Right lobe of liver (tissue), 4 donors: ENCODE data around the gene ADSS2.

ENCODE experiments used
- POLR2A ChIP-seq: fragments of 450-650 bp; IDR thresholded peaks from one replicate; pipeline ENCODE4 v1.6.1; 2017; ENCODE audit warnings: antibody characterized with exemption, mild to moderate bottlenecking
- TF ChIP-seq, protein P1 (sequence below), 4 donors: fragments of 200-600 bp in 3 of 4; fragments of 450-650 bp in 1 of 4; IDR thresholded peaks; one replicate each; pipeline versions ENCODE4 v1.5.1 to v1.8.0; 2016 to 2022; ENCODE audit warnings: antibody characterized with exemption in 4 of 4, mild to moderate bottlenecking in 2 of 4
- donor health status: DM: no; HTN: no; CAD: no.
- donor health status: DM: no; HTN: no; CAD: no.
- donor health status: DM: no; HTN: yes; CAD: no.

DNA sequence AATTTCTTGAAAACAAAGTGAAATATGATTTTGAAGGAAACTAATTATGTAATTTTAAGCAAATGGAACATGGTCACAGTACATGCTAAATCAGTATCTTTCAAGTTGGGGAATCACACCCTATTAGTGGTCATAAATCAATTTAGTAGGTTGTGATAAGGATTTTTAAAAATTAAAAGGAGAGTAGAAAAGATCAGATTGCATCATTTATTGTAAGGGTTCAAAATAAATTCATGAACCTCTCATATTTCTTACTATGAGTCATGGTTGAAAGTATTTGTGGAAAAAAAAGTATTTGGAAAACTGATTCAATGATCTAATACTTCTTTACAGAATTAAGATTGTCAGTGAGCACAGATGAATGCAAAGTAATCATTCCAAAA is 14.6 kb downstream of the ADSS2 start:
- TF ChIP-seq, protein P1, sequence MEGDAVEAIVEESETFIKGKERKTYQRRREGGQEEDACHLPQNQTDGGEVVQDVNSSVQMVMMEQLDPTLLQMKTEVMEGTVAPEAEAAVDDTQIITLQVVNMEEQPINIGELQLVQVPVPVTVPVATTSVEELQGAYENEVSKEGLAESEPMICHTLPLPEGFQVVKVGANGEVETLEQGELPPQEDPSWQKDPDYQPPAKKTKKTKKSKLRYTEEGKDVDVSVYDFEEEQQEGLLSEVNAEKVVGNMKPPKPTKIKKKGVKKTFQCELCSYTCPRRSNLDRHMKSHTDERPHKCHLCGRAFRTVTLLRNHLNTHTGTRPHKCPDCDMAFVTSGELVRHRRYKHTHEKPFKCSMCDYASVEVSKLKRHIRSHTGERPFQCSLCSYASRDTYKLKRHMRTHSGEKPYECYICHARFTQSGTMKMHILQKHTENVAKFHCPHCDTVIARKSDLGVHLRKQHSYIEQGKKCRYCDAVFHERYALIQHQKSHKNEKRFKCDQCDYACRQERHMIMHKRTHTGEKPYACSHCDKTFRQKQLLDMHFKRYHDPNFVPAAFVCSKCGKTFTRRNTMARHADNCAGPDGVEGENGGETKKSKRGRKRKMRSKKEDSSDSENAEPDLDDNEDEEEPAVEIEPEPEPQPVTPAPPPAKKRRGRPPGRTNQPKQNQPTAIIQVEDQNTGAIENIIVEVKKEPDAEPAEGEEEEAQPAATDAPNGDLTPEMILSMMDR (IDR thresholded peaks at IDR 0.05) = no peak
- no peak for TF ChIP-seq POLR2A
